Measurements from ENCODE around the gene ALG9.
A peak's percentile ranks its signal among the peaks of the same experiment; 100 is the strongest.
"Not testable (repeated sequence)": the region's sequence is repeated elsewhere in the genome, so short reads cannot be mapped to it uniquely, and the experiment has no call there.

The ALG9 gene

GRCh38 chr11:111793863-111794262 is 77.5 kb downstream of the ALG9 start:
- peak; percentile 16 for DNase-seq

- no peak for DNase-seq
Observed at GRCh38 chr11:111792955-111793500, 78.4 kb downstream of the ALG9 start.

- no peak for DNase-seq
Observed at GRCh38 chr11:111792314-111792713, 79.1 kb downstream of the ALG9 start.

DNA sequence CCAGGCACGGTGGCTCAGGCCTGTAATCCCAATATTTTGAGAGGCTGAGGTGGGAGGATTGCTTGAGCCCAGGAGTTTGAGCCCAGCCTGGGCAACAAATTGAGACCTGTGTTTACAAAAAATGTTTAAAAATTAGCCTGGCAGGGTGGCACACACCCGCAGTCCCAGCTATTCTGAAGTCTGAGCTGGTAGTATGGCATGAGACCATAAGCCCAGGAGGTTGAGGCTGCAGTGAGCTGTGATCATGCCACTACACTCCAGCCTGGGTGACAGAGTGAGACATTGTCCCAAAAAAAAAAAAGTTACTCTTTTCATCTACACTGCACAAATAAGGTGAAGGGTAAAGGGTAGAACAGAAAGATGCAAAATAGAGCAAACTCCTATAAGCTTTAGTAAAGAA is 82.9 kb downstream of the ALG9 start:
- no peak for DNase-seq

DNA sequence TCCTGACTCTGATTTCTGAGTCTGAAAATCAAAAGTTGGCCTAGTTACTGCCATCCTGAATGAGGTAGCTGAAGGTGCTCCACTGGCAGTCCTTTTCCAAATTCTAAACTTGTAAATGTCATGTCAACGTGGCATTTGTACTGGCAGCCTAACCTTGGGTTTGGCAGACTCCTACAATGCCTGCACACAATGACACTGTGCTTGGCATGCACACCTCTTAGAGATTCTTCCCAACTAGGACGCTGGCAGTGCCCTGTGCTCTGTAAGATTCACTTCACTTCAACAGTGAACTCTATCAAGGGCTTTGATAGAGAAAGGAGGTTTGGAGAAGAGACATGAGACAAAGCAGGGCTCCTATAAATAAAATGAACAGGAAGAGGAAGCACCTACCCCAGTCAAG is 83.3 kb downstream of the ALG9 start:
- DNase-seq, result no peak

DNA sequence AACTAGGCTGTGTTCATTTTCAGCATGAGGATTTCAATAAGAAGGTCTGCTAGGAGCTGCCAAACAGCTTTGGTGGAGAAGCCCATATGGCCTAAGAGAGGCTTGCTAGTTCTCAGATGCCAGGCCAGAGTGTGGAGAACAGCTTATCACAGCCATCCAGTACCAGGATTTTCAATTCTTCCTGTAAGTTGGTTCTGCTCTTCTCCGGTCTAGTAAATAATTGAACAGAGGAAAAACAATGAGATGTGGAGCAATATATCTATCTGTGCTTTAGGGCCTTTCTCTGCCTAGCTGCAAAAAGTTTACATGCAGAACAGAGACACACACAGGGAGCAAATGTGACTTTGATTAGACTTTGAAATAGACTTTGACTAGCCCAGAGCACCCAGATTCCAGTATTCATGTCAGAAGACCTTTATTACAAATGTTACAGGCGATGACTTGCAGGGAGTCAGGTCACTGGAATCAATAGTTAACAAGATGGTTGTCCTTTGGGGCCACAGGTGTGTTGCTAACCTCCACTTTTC is 85.4 kb downstream of the ALG9 start:
- no peak for DNase-seq

- DNase-seq, result no peak
Observed at GRCh38 chr11:111785076-111785475, 86.3 kb downstream of the ALG9 start.

- DNase-seq, result not testable (repeated sequence)
Observed at GRCh38 chr11:111784311-111784710, 87.1 kb downstream of the ALG9 start.

DNA sequence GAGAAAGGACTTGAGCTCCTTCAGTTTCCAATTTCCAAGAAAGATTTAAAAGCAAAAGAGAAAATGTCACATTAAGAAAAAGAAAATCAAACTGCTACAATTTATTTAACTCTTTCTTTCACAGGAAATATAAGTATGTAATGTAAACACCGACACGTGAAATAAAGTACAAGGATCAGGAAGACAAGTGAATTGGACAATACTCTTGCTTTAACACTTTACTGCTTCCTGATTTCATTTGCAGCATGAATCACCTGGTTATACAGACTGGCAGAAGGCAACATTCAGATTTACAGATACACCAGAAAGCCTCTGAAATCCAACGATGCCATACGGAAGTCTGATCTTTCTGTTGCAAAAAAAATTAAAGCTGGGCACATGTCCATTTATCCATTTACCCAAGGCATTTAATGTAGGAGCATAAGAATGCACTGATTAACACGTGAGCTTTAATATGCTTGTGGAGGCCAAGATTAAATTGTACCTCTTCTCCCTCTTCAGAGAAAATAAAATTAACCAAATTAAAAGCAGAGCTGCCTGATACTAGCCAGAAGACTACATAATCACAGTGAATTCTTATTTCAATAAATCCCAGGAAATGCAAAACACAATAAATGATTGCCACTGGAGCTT is 89.2 kb downstream of the ALG9 start:
- DNase-seq, result no peak

DNA sequence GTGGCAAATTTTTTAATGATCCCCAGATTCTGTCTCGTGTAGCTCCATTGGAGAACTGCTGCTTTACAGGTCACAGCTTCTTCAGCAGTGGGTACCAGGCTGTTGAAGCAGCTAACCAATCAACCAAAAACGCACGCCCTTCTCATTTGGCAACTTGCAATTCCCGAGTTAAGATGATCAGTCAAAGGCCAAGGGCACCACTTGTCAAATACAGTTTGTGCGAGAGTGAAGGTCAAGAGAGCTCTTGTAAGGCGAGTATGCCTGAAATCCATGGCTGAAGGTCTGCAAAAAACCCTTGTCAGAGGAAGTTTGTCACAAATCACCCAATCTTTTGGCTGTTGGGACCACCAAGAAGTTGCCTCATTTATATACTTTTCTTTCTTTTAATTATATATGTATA is 92.3 kb downstream of the ALG9 start:
- no peak for DNase-seq

GRCh38 chr11:111778047-111778558 is 93.3 kb downstream of the ALG9 start:
- DNase-seq, result no peak

DNA sequence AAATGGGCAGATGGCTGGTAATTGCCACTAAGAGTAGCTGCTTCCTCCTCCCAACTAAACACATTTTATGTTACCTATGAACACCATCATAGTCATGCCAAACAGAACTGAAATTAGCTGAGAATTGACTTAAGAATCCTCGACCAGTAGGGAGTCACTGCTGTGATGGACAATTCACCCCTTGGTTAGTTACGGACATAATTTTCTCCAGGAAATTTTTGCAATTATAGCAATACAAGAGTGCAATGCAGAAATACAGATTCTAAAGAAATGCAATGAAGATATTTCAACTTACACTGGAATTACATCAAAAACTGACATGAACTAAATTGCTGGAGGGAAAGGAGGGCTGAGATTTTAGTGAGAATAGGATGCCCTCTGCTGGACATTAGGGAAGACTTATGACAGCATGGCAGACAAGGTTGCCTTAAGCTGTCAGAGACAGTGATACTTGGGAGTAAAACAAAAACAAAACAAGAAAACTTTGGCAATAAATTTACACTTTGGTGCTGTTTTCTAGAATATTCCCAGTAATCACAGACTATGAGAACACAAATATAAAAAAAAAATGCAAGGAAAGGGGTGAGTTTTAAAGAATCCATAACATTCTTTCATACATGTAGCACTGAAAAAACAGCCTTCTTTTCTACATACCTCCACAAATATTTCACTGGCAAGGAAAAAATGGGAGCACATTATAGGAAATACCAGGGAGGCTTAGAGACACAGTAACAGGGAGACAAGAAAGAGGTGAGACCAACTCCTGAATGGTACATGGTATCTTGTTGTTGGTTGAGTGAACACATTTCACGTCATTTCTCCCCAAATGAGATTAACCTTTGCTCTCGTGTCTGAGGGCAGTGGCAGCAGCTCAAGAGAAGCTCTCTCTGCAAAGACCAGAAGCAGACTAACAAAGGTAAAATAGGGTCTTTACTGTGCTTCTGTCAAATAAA is 94.0 kb downstream of the ALG9 start:
- DNase-seq, result peak; percentile 73

GRCh38 chr11:111776398-111777093 is 94.8 kb downstream of the ALG9 start:
- no peak for DNase-seq

DNA sequence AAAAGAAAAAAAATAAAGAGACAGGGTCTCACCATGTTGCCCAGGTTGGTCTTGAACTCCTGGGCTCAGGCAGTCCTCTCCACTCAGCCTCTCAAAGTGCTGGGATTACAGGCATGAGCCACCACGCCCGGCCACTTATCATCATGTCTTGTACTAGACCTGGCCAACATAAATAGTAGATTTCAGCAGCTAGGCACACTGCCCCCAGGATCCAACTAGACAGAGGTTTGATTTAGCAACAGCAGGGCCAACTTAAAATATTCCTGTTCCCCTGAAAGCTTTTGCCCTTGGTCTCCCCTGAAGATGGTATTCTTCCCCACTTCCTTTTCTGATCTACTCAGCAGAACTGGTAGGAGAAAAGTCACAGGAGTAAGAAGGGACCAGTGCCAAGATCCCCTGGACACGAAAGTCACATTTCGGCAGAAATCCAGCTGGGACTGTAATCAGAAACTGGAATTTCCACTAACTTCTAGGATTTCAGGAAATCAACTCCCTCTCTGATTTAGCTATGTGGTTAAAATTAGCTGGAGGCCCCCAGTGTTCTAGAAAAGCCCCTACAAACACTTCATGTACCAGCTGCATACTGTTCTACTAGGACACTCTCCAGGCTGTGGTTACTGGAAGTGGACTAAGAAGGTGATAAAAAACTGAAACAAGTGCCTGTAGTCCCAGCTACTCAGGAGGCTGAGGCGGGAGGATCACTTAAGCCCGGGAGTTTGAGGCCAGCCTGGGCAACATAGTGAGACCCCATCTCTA is 96.2 kb downstream of the ALG9 start:
- DNase-seq, result peak; percentile 18

DNA sequence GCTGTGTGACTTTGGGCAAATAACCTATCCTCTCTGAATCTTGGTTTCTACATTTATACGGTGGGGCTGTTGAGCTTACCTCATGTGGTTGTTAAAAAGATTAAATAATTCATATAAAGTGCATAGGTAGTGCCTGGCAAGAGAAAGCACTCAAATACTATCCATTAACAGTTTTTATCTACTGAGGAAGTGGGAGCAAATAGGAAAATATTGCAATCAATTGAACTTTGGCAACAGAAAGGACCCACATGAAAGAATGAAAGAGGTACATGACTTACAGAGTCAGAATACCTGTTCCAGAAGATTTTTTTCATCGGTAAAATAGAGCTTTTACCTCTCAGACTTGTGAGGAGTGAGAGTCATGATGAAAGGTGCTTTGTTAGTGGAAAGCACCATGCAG is 98.8 kb downstream of the ALG9 start:
- DNase-seq, result no peak

- not testable (repeated sequence) for DNase-seq
Observed at GRCh38 chr11:111771205-111771604, 100.2 kb downstream of the ALG9 start.

- DNase-seq, result no peak
Observed at GRCh38 chr11:111770581-111771134, 100.7 kb downstream of the ALG9 start.

- no peak for DNase-seq
Observed at GRCh38 chr11:111766834-111767142, 104.6 kb downstream of the ALG9 start.

- DNase-seq, result peak; percentile 66
Observed at GRCh38 chr11:111765984-111766833, 105.2 kb downstream of the ALG9 start, which contains the start of gene PPP2R1B. Gene PPP2R1B (minus strand): TSS chr11:111766389. CDS start chr11:111766361, 28 bp downstream.

DNA sequence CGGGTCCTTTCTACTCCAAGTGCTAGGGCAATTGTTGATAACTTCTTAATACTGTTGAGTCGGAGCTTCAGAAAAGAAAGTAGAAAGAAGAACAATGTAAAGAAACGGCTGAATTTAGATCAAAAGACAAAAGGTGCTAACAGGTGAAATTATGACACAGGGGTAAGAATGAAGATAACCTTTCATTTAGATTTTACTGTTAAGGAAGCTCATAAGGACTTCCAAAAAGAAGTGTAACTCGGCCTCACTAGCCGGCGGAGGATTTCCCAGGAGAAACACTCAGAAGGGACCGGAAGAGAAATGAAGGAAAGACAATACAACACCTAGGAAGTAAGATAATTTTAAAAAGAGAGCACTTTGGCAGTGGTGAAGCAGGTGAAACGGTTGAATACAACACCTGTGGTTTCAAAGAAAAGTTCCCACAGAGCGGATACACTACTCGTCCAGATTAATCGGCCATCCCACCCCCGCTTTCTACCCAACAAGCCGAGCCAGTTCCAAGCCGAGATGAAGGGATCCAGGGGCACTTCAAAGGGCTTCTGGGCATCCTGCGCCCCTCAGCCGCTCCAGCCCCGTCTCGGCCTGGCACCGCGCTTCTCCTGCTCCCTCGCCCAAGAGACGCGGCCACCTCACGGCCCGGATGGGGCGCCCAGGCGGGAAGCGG is 105.9 kb downstream of the ALG9 start:
- no peak for DNase-seq

Data from fibroblast of skin of back (primary cell).